GM23248 (cell line): ENCODE measurements around the gene SPINK5. TPM values are rescaled to one million over a fixed set of nuclear protein-coding genes. Genes with fewer than 3 reads are reported as not detected.

Experiments
- DNase-seq: peaks from one replicate; pipeline ENCODE4 v3.0.0-alpha.2; 2015
- H2AFZ ChIP-seq: fragments of 200-600 bp; sonication (generic); 2 replicates; pipeline ENCODE4 v1.6.1; 2016; ENCODE audit warnings: antibody characterized with exemption
- H3F3A ChIP-seq: fragments of 200-600 bp; sonication (generic); 2 replicates; pipeline ENCODE4 v1.6.1; 2016; ENCODE audit warnings: mild to moderate bottlenecking, antibody characterized with exemption, mixed run types; ENCODE audit not compliant: insufficient read depth
- H3K27ac ChIP-seq: fragments of 200-600 bp; sonication (generic); 2 replicates; pipeline ENCODE4 v1.5.1; 2016; ENCODE audit warnings: mild to moderate bottlenecking
- H3K27me3 ChIP-seq: fragments of 200-600 bp; sonication (generic); replicated peaks from 2 replicates; pipeline ENCODE4 v1.6.1; 2016; ENCODE audit warnings: mild to moderate bottlenecking; ENCODE audit not compliant: insufficient read depth
- H3K36me3 ChIP-seq: fragments of 200-600 bp; sonication (generic); 2 replicates; pipeline ENCODE4 v1.6.1; 2016; ENCODE audit warnings: low read depth, mild to moderate bottlenecking
- H3K4me1 ChIP-seq: fragments of 200-600 bp; sonication (generic); 2 replicates; pipeline ENCODE4 v1.6.1; 2016; ENCODE audit warnings: mild to moderate bottlenecking; ENCODE audit not compliant: insufficient read depth
- H3K4me2 ChIP-seq: fragments of 200-600 bp; sonication (generic); one replicate; pipeline ENCODE4 v1.6.1; 2016; ENCODE audit warnings: mild to moderate bottlenecking; ENCODE audit not compliant: unreplicated experiment
- H3K4me3 ChIP-seq: fragments of 200-600 bp; sonication (generic); 2 replicates; pipeline ENCODE4 v1.5.1; 2016; ENCODE audit warnings: mild to moderate bottlenecking
- H3K79me2 ChIP-seq: fragments of 200-600 bp; sonication (generic); 2 replicates; pipeline ENCODE4 v1.6.1; 2016; ENCODE audit warnings: mild to moderate bottlenecking; ENCODE audit not compliant: insufficient read depth
- H3K9ac ChIP-seq: fragments of 200-600 bp; sonication (generic); 2 replicates; pipeline ENCODE4 v1.6.1; 2016; ENCODE audit warnings: mild to moderate bottlenecking
- H3K9me2 ChIP-seq: fragments of 200-600 bp; sonication (generic); 2 replicates; pipeline ENCODE4 v1.6.1; 2016; ENCODE audit warnings: mixed run types, mild to moderate bottlenecking, moderate library complexity; ENCODE audit not compliant: insufficient read depth
- H3K9me3 ChIP-seq: fragments of 200-600 bp; sonication (generic); one replicate; pipeline ENCODE4 v1.6.1; 2017; ENCODE audit warnings: low read depth
- H4K20me1 ChIP-seq: fragments of 200-600 bp; sonication (generic); 2 replicates; pipeline ENCODE4 v1.6.0; 2016; ENCODE audit not compliant: insufficient read depth
- EZH2 ChIP-seq: fragments of 200-600 bp; sonication (generic); IDR thresholded peaks from 2 replicates; pipeline ENCODE4 v1.6.1; 2018; ENCODE audit warnings: antibody characterized with exemption, mild to moderate bottlenecking; ENCODE audit not compliant: insufficient read depth, poor library complexity, severe bottlenecking
- EZH2phosphoT487 ChIP-seq: fragments of 200-600 bp; sonication (generic); IDR thresholded peaks from 2 replicates; pipeline ENCODE4 v1.6.1; 2018; ENCODE audit warnings: antibody characterized with exemption, moderate library complexity, mild to moderate bottlenecking, low read depth; ENCODE audit not compliant: insufficient read depth
- WGBS, 2 experiments: methylation state at CpG; one replicate each; pipeline ENCODE4 v1.1.6; 2015 to 2017; ENCODE audit warnings: low lambda C conversion rate in 2 of 2, low coverage in 1 of 2; ENCODE audit errors: missing lambda C conversion rate in 2 of 2; 5-methylcytosine and 5-hydroxymethylcytosine counted together
- in situ Hi-C: fragments of 300-500 bp; cut with MboI; formaldehyde crosslinking; loops from 2 replicates; pipeline ENCODE4 v1.15.0; 2020
- polyA plus RNA-seq: library from polyadenylated mRNA; unstranded; fragments of >200 nt; fragmentation: Nextera tagmentation; extraction: Ambion mirVana; gene quantifications from 2 replicates; pipeline ENCODE4 v1.2.1, GENCODE V29; 2016
- total RNA-seq: library from RNA; depleted of rRNA; stranded (reverse); fragments of >200 nt; shearing (Covaris generic); gene quantifications from 2 replicates; pipeline ENCODE4 v1.2.3, GENCODE V29; 2014

The SPINK5 gene
- total and polyA plus RNA-seq, 2 experiments from 2014 or later = not detected

DNA sequence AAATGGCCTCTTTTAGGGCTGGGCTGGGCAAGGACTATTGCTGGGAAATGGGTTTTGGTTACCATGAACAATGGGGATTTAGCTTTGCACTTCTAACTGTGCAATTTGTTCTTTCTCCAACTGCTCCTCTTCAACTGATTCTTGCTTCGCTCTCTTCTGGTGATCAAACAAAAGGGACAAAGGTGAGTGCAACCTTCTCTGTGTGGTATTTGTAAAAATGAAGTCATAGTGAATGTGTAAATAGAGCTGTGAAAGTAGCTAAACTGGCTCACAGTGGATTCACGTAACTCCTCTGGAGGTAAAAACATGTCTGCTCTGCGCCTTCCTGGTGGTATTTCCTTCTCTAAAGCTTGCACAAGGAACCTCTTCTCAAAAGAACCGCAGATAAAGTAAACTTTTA lies 83.6 kb downstream of the SPINK5 start:
- Histone ChIP-seq H3K27ac (no peak overlapping the region), H4K20me1 (no peaks in the 10 kb centered on the region), H3K79me2 (no peaks in the 10 kb centered on the region), H3F3A (no peaks in the 10 kb centered on the region), H3K4me2 (no peak overlapping the region), H2AFZ (no peak overlapping the region), H3K36me3 (no peaks in the 10 kb centered on the region), H3K9me2 (no peaks in the 10 kb centered on the region), H3K9ac (no peak overlapping the region), H3K4me3 (no peak overlapping the region), H3K27me3 (no peaks in the 10 kb centered on the region), H3K9me3 (no peaks in the 10 kb centered on the region), H3K4me1 (no peaks in the 10 kb centered on the region)
- in situ Hi-C loops = no loop called here
- TF ChIP-seq EZH2 (no peak), EZH2phosphoT487 (no peak)
- 22 to 28% methylated on average over 4 of the region's 4 CpGs for WGBS, 2 experiments
- no peak for DNase-seq

GRCh38 chr5:148151872-148152271 lies 88.1 kb downstream of the SPINK5 start:
- TF ChIP-seq EZH2phosphoT487 = no peak
- no peak for TF ChIP-seq EZH2
- DNase-seq = no peak
- Histone ChIP-seq H3K4me1 (no peaks in the 10 kb centered on the region), H3K79me2 (no peaks in the 10 kb centered on the region), H2AFZ (no peak overlapping the region), H3K36me3 (no peaks in the 10 kb centered on the region), H3K9ac (no peak overlapping the region), H4K20me1 (no peaks in the 10 kb centered on the region), H3K27ac (no peak overlapping the region), H3K4me2 (no peak overlapping the region), H3K9me2 (no peaks in the 10 kb centered on the region), H3K4me3 (no peak overlapping the region), H3K27me3 (no peaks in the 10 kb centered on the region), H3K9me3 (no peaks in the 10 kb centered on the region), H3F3A (no peaks in the 10 kb centered on the region)
- WGBS, 2 experiments = 0 to 6% methylated on average over 2 of the region's 2 CpGs
- in situ Hi-C loops = no loop called here

- TF ChIP-seq EZH2 (no peak), EZH2phosphoT487 (no peak)
Observed at GRCh38 chr5:148152781-148153180, 89.0 kb downstream of the SPINK5 start.

GRCh38 chr5:148156609-148157008 lies 92.8 kb downstream of the SPINK5 start:
- Histone ChIP-seq H3K4me3 (no peak overlapping the region), H3K9me2 (no peaks in the 10 kb centered on the region), H3K4me2 (no peak overlapping the region), H3K27me3 (no peaks in the 10 kb centered on the region), H3K27ac (no peak overlapping the region), H3K9ac (no peak overlapping the region), H4K20me1 (no peaks in the 10 kb centered on the region), H3F3A (no peaks in the 10 kb centered on the region), H3K36me3 (no peaks in the 10 kb centered on the region), H3K9me3 (no peaks in the 10 kb centered on the region), H3K4me1 (no peaks in the 10 kb centered on the region), H3K79me2 (no peaks in the 10 kb centered on the region), H2AFZ (no peak overlapping the region)
- TF ChIP-seq EZH2phosphoT487 = no peak
- TF ChIP-seq EZH2 = no peak
- 21 to 32% methylated on average over 1 of the region's 1 CpG for WGBS, 2 experiments
- no peak for DNase-seq
- in situ Hi-C loops = no loop called here

More at GRCh38 chr5:148152781-148153180, 89.0 kb downstream of the SPINK5 start:
- Histone ChIP-seq H3K4me1 (no peaks in the 10 kb centered on the region), H2AFZ (no peak overlapping the region), H3K27ac (no peak overlapping the region), H3K79me2 (no peaks in the 10 kb centered on the region), H3K4me2 (no peak overlapping the region), H3K27me3 (no peaks in the 10 kb centered on the region), H3K36me3 (no peaks in the 10 kb centered on the region), H4K20me1 (no peaks in the 10 kb centered on the region), H3K4me3 (no peak overlapping the region), H3K9me2 (no peaks in the 10 kb centered on the region), H3K9me3 (no peaks in the 10 kb centered on the region), H3F3A (no peaks in the 10 kb centered on the region), H3K9ac (no peak overlapping the region)
- no peak for DNase-seq
- in situ Hi-C loops = no loop called here

GRCh38 chr5:148162038-148162437 lies 98.3 kb downstream of the SPINK5 start:
- TF ChIP-seq EZH2 = no peak
- no peak for TF ChIP-seq EZH2phosphoT487
- Histone ChIP-seq H2AFZ (no peak overlapping the region), H4K20me1 (no peaks in the 10 kb centered on the region), H3K9ac (no peak overlapping the region), H3K27me3 (no peaks in the 10 kb centered on the region), H3K79me2 (no peaks in the 10 kb centered on the region), H3K4me1 (no peaks in the 10 kb centered on the region), H3K4me3 (no peak overlapping the region), H3K27ac (no peak overlapping the region), H3K4me2 (no peak overlapping the region), H3K9me2 (no peaks in the 10 kb centered on the region), H3K9me3 (no peaks in the 10 kb centered on the region), H3K36me3 (no peaks in the 10 kb centered on the region), H3F3A (no peaks in the 10 kb centered on the region)
- 38 to 44% methylated on average over 1 of the region's 1 CpG for WGBS, 2 experiments
- no peak for DNase-seq
- in situ Hi-C loops = loop anchor here (10.0 kb wide), 1 partner anchor 313 kb away; no protein-coding TSS in a partner anchor
